ENCODE results near the gene TMEM134.
A peak's percentile ranks its signal among the peaks of the same experiment; 100 is the strongest.

The TMEM134 gene

DNA sequence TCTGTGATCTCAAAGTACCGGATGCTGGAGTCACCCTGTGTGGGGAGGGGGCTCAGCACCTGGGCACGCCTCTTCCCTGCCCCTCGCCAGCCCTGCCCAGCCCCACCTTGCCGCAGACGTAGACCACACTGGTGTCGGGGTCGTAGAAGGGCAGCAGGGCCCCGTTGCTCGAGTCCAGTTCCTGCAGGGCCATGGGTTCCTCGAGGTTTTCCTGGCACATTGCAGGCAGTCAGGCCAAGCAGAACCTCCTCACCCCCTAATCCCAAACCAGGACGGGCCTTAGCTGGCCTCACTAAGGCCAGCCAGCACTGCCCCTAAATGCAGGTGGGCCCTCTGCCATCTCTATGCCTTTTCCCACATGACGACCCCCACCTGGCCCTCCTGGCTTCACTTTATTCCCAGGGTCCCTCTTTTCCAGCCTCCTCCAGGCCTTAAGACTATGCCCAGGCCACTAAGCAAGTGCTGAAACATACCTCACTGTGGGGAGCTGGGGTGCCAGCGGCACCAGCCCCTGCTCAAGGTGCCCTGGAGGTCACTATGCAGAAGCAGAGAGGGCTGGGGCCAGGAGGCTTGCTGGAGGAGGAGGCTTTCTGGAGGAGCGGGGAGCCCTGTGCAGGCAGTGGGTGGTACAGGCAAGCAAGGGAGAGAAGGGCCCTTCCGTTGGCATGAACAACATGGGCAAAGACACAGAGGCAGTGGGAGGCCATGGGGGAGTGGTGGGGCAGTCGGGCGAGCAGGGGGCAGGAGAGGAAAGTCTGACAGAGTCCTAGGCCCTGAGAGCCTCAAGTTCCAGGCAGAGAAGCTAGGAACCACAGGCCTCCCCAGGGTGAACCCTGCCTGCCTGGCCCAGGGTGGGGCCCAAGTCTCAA, 28.6 kb downstream of the TMEM134 start:
- TF ChIP-seq CTCF (IDR thresholded peaks at IDR 0.05) = no peak

DNA sequence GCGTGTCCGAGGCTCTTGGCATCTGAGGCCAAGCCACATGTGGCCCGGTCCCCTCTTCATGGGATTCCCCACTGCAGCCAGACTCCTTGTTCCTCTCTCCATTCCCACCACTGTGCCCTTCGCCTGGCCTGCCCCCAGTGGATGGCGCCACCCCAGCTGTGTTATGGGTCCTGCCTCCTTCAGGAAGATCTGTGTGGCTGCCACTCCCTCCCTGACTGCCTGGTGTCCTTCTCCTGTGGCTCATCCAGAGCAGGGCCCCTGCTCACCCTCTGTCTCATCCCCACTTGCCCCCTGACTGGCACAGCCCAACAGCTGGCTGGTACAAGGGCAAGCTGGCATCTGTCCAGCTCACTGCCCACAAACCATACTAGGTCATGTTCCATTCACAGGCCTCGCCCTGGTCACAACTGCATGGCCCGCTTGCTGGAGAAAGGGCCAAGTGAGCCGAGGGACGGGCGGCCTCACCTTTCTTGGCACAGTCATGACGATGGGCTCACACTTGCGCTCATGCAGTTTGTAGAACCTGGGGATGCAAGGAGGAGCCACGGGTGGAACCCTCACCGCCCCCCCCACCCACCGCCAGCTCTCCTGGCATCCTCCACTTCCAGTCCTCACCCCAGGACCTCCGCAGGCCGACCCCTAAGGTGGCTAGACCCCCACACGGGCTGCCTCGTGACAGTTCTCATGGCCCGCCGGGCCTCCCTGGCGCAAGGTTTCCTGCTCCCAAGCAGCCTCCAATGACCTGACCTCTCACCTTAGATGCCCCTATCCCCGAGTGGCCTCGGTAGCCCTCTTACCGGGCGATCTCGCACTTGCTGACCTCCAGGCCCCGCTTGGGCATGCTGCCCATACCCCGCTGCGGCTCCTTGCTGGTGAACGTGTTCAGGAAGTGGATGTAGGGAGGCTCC, 29.5 kb downstream of the TMEM134 start:
- 0 out of 2 replicates have a peak, but pooled peaks have one; percentile 28 for TF ChIP-seq CTCF (IDR thresholded peaks at IDR 0.05)

GRCh38 chr11:67438158-67438902, 30.7 kb downstream of the TMEM134 start:
- TF ChIP-seq CTCF (IDR thresholded peaks at IDR 0.05) = no peak

- TF ChIP-seq CTCF (IDR thresholded peaks at IDR 0.05) = no peak
These were observed 31.3 kb downstream of the TMEM134 start for GRCh38 chr11:67437809-67438157.

DNA sequence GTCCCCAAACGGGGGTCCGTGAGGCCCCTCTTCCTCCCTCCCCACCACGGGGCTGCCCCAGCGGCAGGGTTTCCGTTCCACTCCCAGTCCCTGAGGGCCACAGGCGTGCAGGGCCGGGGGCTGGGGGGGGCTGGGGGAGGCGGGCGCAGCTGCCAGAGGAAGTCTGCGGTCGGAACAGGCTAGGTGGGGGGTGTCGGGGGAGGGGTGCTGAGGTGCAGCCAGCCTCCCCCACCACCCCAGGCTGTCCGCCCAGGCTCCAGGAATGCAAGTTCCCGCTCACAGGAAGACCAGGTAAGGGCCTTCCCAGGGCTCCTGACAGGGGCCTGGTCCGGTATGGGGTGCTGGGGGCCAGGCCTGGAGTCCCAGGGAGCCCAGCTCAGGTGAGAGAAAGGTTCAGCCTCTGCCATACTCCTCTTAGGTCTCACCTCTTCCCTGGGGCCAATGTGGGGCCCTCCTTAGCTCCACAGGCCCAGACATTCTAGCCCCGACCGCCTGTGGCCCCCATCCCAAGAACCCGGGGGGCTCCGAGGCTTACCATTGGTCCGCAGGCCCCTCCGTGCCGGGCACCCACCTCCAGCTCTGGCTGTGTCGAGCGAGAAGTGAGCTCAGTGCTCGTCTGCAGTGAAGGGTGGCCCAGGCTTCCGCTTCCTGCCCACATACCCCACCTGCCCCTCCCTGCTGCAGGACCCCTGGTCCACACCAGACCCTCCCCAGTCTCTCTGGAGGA, 31.8 kb downstream of the TMEM134 start, which contains the start of gene PTPRCAP:
Gene PTPRCAP (minus strand): TSS at position 601 of the 727 bp plus-strand sequence. CDS start 63 bp downstream, at position 538.
- no peak for TF ChIP-seq CTCF (IDR thresholded peaks at IDR 0.05)

- no peak for TF ChIP-seq CTCF (IDR thresholded peaks at IDR 0.05)
These were observed 32.5 kb downstream of the TMEM134 start for GRCh38 chr11:67436459-67437081.
